Measurements from ENCODE around the gene SPOCD1.

The SPOCD1 gene

GRCh38 chr1:31799196-31799894, 16.5 kb downstream of the SPOCD1 start:
- no peak for DNase-seq

DNA sequence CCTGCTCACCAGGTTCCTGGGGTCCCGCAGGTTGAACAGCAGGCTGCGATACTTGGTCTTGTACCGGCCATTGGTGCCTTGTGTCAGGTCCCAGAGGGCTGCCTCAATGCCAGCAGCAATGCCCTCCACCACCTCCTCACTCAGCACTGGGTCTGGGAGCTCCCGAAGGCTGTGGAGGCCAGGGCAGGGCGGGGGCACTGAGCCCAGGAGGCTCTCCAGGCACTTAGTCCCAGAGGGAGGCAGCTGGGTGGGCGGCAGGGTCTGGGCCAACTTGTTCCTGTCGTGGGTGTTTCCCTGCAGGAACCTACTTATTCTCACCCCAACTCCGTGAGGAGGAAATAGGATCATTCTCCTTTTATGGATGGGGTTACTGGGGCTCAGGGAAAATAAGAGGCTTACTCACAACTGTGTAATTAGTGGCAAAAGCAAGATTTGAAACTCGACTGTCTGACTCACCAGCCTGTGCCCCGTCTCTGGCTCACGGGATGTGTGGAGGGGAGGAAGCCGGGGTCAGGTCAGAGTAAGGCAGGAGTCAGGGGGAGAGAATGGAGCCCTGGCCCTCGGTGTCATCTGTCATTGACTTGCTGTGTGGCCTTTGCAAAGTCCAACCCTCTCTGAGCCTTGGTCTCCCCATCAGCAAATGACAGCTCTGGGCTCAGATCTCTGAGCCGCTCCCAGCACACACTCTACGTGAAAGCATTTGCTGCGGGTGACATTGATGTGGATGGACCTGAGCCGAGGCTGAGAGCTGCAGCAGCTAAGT, 17.2 kb downstream of the SPOCD1 start:
- no peak for DNase-seq

DNA sequence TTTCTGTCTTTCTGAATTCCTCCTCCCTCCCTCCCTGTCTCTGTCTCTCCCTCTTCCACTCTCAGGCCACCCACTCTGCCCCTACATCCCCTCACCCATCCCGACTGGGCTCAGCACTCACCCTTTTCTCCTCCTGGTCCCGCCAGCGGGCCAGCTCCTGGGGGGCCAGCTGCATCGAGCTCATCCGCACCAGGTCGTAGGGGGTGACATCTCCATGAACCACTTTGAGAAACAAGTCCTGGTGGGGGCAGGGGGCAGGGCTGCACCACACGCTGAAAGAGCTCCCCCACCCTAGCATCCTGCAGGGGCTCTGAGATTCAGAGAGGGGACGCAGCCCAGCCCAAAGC, 17.8 kb downstream of the SPOCD1 start:
- DNase-seq, result no peak

DNA sequence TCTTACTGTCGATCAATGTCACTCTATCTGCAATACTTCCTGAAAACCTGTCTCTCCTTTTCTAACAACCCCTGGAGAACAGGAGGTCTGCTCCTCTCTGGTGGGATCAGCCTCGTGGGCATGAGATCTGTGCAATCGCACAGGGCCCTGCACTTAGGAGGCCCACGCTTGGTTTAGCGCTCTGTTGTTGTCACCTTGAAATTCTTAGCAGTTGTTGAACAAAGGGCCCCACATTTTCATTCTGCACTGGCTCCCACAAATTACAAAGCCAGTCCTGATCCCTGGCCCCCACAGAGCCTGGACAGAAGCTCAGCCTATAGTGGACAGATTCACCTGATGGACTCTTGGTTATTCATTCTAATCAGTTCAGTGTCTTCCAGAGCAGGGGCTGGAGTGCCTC, 18.6 kb downstream of the SPOCD1 start:
- DNase-seq, result no peak

- no peak for DNase-seq
These were observed 19.1 kb downstream of the SPOCD1 start for GRCh38 chr1:31796707-31797106.

GRCh38 chr1:31795801-31796621, 19.8 kb downstream of the SPOCD1 start:
- DNase-seq, result no peak

DNA sequence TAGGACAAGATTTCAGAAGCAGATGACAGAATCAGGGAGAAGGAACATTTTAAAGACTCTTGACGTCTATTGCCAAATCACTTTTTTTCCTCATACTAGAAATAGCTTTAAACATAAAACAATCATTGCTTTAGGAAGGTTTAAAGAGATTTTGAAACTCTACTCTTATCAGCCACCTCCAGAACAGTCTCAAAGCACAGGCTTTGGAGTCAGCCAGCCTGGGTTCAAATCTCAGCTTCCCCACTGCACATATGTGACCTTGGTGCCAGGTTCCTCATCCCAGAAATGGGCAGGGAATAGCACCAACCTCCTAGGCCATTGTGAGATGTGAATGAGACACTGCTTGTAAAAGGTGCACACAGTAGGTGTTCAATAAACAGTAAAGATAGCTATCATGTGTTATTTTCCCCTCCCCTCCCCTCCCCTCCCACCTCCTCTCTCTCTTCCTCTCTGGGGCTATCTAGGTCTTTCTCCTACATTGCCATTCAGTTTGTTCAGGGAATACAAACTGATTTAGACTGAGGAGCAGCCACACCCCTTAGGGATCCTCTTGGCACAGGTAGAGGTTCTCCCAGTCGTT, 20.6 kb downstream of the SPOCD1 start:
- no peak for DNase-seq

DNA sequence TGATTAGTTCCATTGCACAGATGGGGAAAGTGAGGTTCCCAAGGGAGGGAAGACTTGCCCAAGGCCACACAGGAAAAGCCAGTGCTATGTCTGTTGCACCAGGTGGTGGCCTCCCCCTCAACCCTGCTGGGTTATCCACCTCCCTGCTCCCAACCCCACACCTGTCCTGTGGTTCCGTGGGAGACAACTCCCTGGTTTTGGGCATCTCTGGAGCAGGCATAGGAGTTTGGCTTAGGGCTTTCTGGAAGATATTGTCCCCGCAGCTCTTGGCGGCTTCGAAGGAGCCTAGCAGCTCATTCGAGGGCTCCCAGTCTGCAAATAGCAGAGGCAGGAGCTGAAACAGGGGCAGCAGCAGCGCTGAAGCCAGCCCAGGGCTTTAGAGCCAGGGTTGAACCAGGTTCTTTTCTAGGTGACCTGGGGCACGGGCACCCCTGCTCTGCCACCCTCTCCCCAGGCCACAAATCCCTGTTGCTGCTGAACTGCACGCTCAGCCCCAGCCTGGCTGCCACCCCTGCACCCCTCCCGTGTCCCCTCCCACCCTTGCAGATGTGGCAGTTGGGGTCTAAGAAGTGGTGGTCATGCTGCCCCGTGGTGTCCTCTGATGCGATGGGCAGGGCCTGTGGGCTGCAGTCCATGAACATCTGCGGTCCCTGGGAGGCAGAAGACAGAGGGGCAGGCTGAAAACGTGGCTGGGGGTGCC, 22.1 kb downstream of the SPOCD1 start:
- DNase-seq, result no peak

GRCh38 chr1:31793086-31793485, 22.7 kb downstream of the SPOCD1 start:
- DNase-seq, result no peak

DNA sequence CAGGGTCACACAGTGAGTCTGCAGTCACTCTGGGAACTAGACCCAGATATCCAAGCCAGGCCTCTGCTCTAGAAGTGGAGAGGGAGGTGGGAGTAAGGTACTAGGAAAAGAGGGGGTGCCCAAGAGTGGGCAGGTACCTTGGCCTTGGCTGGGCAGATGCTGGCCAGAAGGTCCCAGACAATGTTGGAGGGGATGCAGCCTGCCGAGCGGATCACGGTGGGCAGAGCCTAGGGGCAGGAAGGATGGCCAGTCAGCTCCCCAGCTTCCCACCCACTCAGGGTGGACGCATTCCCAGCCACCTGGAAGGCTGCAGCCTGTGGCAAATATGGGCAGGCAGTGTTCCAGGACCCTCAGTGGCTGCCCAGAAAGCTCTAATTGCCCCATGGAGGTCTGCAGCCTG, 23.3 kb downstream of the SPOCD1 start:
- DNase-seq, result no peak

- no peak for DNase-seq
These were observed 23.7 kb downstream of the SPOCD1 start for GRCh38 chr1:31792116-31792515.

DNA sequence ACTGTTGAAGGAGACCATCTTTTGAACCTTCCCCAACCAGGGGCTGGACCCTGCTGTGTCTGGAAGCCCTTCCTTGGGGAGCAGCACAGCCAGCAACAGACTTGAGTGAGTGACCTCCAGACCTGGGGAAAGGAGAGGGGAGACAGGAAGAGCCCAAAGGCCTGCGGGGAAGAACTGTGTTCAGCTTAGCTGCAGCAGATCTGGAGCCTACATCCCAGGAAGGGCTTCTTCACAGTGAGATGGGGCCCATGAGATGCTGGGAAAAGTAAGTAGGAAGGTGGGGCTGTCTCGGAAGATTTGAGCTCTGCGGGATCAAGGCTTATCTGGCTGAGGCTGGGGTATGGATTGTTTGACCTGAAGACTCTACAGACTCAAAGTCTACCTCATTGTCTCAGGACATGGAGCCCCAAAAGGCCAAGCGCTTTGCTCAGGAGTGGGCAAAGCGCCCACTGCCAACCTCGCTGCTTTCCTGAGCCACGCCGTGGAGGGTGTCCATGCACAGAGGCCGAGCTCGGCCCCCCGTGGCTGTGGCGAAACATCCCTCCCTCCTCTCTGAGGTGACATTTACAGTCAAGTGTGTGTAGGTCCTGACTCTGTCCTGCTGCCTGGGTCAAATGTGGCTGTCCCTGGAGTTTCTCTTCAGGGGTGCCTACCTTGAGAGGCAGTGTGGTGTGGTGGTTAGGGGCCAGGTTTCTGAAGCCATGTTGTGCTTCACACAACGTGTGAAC, 24.5 kb downstream of the SPOCD1 start:
- no peak for DNase-seq

DNA sequence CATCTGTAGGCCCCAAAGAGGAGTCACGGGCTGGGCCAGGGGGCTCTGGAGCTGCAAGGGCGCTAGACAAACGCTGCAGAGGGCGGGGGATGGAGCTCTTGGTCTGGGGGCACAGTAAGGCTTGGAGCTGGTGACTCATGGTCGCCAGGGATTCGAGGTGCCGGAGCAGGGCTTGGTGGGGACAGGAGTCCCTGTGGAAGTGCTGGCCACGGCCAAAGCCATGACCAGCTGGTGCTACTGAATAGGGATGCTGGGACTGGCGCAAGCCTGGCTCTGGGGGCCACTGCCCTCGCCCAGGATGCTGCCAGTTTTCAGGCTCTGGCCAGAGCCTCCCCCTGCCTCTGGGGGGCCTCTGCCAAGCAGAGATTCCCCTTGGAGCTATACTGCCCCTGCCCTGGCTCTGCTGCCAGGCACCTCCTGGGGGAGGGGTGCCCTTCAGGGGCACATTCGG, 25.2 kb downstream of the SPOCD1 start:
- DNase-seq, result no peak

DNA sequence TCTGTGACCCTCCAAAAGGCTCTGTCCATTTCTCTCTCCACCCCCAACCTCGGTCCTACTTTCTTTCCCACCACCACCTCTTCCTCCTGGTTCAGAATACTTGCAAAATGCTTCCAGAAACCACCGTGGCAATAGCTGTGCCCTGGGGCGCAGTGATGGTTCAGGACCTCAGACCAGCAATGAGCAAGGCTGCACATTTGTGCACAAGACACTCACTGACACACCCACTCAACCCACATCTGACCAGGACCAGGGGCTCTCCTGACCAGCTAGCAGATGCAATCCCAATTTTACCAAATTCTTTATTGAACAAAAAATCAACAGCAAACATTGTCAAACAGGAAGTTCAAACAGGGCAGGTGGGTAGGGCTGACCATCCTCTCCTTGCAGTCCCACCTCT, 25.7 kb downstream of the SPOCD1 start:
- DNase-seq, result no peak

DNA sequence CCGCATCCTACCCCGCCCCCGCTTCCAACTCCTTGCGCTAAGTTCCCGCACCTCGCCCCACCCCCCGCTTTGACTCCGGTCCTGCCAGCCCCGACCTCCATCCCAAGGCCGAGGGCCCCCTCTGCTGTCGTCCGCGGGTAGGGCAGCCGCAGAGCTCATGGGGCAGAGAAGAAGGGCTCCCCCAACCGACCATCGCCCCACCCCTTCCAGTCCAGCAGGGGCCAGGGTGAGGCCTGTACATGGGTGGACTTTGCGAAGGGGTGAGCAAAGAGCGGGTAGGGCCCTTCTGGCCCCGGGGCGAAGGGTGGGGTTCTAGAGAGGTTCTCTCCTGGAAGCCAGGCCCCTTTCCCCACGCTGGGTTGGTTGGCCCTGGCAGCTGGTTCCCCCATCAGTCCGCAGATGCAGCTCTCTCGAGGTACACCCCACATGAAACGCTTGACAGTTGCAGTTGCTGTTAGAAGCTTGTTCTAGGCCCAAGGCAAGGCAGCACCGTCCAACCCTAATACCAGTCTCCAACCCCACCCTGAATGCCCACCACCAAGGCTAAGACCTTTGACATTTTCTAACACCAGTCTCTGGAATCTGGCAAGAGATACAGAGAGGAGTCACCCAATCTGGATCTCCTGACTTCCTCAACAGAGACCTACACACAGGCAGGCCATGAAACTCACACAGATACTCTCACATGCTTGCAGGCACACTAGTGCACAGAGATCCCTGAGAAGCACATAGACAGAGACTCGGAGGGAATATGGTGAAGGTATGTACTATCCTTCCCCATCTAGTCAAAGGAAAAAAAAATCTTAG, 26.4 kb downstream of the SPOCD1 start:
- DNase-seq, result peak; percentile 63

- peak; percentile 48 for DNase-seq
These were observed 27.0 kb downstream of the SPOCD1 start for GRCh38 chr1:31788825-31789256.

- peak; percentile 69 for DNase-seq
These were observed 27.5 kb downstream of the SPOCD1 start for GRCh38 chr1:31788138-31788824.

DNA sequence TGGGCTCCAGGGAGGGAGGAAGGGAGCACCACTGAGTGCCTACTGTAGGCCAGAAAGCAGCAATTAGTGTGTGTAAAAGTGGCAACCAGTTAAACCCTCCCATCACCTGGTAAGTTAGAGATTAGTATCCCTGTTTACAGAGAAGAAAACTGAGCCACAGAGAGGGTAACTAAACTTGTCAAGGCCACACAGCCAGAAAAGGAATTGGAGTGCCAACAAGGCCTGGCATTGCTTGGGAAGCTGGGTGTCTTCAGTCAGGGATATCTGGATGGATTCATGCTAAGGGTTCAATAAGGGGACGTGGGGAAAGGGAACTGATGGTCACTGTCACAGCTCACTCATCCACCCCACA, 28.1 kb downstream of the SPOCD1 start:
- DNase-seq, result no peak

- DNase-seq, result no peak
These were observed 28.6 kb downstream of the SPOCD1 start for GRCh38 chr1:31787261-31787660.

DNA sequence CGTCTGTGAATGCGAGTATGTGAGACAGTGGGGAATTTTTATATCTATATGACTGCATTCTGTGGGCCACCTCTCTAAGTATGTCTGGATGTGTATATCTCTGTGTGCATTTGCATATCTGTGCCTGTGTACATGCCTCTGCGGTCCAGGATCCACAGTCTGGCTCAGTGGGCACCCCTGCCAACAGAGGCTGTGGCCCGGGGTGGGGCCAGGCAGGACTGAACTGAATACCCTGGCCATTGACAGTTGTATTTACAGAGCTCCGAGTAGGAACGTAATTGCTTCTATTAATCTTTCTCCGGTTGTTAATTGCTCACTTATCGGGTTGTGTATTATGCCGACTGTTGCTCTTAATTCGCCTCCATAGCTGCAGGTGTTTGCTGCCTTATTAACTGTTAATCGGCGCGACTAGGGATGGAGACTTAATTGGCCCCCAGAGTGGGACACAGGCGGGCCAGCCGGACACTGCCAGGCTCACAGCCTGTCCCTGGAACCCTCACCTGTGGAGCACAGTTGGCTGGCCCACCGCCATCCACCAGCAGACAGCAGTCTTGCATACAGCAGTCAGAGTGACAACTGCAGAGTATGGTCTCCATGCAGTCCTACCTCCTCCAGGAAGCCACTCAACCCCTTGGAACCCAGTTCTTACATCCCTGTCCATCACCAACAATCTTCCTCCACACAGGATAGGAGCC, 29.3 kb downstream of the SPOCD1 start:
- no peak for DNase-seq
